HEK293 (cell line): ENCODE results near the gene CLCN1.

Source experiments
- OVOL3 ChIP-seq: fragments of 450-650 bp; formaldehyde crosslinking; IDR thresholded peaks from 2 replicates; pipeline ENCODE4 v1.5.1; 2016; ENCODE audit warnings: missing biosample characterization, missing genetic modification characterization
- ZBTB48 ChIP-seq: fragments of 450-650 bp; formaldehyde crosslinking; IDR thresholded peaks from 2 replicates; pipeline ENCODE4 v1.5.1; 2016; ENCODE audit warnings: missing biosample characterization, missing genetic modification characterization
- TF ChIP-seq, protein P1 (sequence below): fragments of 450-650 bp; formaldehyde crosslinking; IDR thresholded peaks from 2 replicates; pipeline ENCODE4 v1.5.1; 2016; ENCODE audit warnings: missing biosample characterization, missing genetic modification characterization, borderline replicate concordance
- TF ChIP-seq, protein P2 (sequence below): fragments of 450-650 bp; formaldehyde crosslinking; IDR thresholded peaks from 2 replicates; pipeline ENCODE4 v1.5.1; 2016; ENCODE audit warnings: missing biosample characterization, missing genetic modification characterization
- TF ChIP-seq, protein P3 (sequence below): fragments of 450-650 bp; formaldehyde crosslinking; IDR thresholded peaks from 2 replicates; pipeline ENCODE4 v1.5.1; 2016; ENCODE audit warnings: missing biosample characterization, missing genetic modification characterization

- TF ChIP-seq, protein P1, sequence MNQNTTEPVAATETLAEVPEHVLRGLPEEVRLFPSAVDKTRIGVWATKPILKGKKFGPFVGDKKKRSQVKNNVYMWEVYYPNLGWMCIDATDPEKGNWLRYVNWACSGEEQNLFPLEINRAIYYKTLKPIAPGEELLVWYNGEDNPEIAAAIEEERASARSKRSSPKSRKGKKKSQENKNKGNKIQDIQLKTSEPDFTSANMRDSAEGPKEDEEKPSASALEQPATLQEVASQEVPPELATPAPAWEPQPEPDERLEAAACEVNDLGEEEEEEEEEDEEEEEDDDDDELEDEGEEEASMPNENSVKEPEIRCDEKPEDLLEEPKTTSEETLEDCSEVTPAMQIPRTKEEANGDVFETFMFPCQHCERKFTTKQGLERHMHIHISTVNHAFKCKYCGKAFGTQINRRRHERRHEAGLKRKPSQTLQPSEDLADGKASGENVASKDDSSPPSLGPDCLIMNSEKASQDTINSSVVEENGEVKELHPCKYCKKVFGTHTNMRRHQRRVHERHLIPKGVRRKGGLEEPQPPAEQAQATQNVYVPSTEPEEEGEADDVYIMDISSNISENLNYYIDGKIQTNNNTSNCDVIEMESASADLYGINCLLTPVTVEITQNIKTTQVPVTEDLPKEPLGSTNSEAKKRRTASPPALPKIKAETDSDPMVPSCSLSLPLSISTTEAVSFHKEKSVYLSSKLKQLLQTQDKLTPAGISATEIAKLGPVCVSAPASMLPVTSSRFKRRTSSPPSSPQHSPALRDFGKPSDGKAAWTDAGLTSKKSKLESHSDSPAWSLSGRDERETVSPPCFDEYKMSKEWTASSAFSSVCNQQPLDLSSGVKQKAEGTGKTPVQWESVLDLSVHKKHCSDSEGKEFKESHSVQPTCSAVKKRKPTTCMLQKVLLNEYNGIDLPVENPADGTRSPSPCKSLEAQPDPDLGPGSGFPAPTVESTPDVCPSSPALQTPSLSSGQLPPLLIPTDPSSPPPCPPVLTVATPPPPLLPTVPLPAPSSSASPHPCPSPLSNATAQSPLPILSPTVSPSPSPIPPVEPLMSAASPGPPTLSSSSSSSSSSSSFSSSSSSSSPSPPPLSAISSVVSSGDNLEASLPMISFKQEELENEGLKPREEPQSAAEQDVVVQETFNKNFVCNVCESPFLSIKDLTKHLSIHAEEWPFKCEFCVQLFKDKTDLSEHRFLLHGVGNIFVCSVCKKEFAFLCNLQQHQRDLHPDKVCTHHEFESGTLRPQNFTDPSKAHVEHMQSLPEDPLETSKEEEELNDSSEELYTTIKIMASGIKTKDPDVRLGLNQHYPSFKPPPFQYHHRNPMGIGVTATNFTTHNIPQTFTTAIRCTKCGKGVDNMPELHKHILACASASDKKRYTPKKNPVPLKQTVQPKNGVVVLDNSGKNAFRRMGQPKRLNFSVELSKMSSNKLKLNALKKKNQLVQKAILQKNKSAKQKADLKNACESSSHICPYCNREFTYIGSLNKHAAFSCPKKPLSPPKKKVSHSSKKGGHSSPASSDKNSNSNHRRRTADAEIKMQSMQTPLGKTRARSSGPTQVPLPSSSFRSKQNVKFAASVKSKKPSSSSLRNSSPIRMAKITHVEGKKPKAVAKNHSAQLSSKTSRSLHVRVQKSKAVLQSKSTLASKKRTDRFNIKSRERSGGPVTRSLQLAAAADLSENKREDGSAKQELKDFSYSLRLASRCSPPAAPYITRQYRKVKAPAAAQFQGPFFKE (tag by site-specific recombination), result no peak
- TF ChIP-seq, protein P2, sequence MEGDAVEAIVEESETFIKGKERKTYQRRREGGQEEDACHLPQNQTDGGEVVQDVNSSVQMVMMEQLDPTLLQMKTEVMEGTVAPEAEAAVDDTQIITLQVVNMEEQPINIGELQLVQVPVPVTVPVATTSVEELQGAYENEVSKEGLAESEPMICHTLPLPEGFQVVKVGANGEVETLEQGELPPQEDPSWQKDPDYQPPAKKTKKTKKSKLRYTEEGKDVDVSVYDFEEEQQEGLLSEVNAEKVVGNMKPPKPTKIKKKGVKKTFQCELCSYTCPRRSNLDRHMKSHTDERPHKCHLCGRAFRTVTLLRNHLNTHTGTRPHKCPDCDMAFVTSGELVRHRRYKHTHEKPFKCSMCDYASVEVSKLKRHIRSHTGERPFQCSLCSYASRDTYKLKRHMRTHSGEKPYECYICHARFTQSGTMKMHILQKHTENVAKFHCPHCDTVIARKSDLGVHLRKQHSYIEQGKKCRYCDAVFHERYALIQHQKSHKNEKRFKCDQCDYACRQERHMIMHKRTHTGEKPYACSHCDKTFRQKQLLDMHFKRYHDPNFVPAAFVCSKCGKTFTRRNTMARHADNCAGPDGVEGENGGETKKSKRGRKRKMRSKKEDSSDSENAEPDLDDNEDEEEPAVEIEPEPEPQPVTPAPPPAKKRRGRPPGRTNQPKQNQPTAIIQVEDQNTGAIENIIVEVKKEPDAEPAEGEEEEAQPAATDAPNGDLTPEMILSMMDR (tag by site-specific recombination), result no peak
- TF ChIP-seq, protein P3, sequence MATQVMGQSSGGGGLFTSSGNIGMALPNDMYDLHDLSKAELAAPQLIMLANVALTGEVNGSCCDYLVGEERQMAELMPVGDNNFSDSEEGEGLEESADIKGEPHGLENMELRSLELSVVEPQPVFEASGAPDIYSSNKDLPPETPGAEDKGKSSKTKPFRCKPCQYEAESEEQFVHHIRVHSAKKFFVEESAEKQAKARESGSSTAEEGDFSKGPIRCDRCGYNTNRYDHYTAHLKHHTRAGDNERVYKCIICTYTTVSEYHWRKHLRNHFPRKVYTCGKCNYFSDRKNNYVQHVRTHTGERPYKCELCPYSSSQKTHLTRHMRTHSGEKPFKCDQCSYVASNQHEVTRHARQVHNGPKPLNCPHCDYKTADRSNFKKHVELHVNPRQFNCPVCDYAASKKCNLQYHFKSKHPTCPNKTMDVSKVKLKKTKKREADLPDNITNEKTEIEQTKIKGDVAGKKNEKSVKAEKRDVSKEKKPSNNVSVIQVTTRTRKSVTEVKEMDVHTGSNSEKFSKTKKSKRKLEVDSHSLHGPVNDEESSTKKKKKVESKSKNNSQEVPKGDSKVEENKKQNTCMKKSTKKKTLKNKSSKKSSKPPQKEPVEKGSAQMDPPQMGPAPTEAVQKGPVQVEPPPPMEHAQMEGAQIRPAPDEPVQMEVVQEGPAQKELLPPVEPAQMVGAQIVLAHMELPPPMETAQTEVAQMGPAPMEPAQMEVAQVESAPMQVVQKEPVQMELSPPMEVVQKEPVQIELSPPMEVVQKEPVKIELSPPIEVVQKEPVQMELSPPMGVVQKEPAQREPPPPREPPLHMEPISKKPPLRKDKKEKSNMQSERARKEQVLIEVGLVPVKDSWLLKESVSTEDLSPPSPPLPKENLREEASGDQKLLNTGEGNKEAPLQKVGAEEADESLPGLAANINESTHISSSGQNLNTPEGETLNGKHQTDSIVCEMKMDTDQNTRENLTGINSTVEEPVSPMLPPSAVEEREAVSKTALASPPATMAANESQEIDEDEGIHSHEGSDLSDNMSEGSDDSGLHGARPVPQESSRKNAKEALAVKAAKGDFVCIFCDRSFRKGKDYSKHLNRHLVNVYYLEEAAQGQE (tag by site-specific recombination), result no peak
- TF ChIP-seq OVOL3 (no peak), ZBTB48 (tag by site-specific recombination) (no peak)
These were observed 25.9 kb downstream of the CLCN1 start for GRCh38 chr7:143341842-143342241.
